ENCODE results near the gene ASPSCR1.
A peak's percentile ranks its signal among the peaks of the same experiment; 100 is the strongest.

Gene ASPSCR1

DNA sequence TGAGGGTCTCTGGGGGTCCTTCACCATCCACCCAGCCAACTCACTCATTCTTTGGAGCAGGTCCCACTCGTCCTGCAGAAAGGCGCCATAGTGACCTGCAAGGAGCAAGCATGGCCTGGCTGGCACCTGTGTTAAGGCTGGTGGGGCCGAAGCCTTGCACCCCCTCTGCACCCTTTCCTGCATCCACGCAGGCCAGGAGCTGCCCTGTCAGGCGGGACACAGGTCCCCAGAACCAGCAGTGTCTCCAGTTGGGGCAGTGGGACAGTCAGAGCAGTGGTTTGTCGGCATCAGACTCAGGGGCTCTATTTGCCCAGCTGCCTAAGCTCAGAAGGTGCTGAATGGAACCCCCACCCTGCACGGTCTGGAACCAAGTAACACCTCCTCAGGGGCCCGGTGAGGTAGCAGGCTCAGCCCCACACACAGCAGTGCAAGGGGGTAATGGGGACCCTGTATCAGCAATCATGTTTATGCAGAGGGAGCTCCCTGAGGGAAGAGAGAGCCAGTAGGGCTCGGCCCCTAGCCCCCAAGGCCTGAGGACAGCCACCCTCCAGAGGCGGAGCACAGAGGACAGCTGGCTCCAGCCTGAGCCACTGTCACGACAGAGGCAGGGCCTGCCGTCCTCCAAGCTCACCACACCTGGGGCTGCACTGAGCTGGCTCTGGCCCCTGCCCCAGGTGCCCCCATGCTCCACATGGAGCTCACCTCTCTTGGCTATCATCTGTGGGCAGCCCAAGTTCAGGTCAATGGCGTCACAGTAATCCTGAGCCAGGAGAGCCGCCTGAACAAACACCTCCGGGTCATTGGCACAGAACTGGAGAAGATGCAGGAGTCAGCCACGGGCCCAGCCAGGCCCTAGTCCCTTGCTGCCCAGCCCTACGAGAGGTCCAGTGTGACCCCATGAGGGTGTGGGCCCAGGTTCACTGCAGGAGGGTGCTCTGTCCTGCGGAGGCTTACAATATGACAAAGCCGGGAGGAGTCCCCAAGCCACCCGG lies 86.3 kb downstream of the ASPSCR1 start:
- peaks cover 7 to 57% (median 38%) of the 10 kb centered on the region in 4 experiments for H3K36me3 ChIP-seq (ENCODE audit: control insufficient read depth in 4 of 4, insufficient read depth in 4 of 4, low read length in 3 of 4)
- 96% methylated on average over 19 of the region's 20 CpGs for WGBS (ENCODE audit: insufficient coverage)
- peaks cover 0 to 24% (median 16%) of the 10 kb centered on the region in 4 experiments for H3K4me1 ChIP-seq (ENCODE audit: control extremely low read depth in 1 of 4, control insufficient read depth in 4 of 4, insufficient read depth in 4 of 4, low read length in 3 of 4)
- peak overlapping the region in 2 of 7 experiments; percentile 11 to 89 for H3K4me3 ChIP-seq (ENCODE audit: control insufficient read depth in 1 of 7, extremely low read depth in 1 of 7, insufficient read depth in 4 of 7, low read depth in 2 of 7, low read length in 6 of 7)
- ChIA-PET CTCF (interaction anchor here (0.7 kb wide), 1 partner anchor 31 kb away, joined by 3 read pairs; no protein-coding TSS in a partner anchor), POLR2A (interaction anchor here (0.5 kb wide), 1 partner anchor 359 kb away, joined by 3 read pairs; no protein-coding TSS in a partner anchor)
- no peak overlapping the region for H3K27ac ChIP-seq (ENCODE audit: insufficient read depth in 1 of 2, low read depth in 1 of 2, low read length in 2 of 2, poor library complexity in 1 of 2, severe bottlenecking in 2 of 2)
- no peaks in the 10 kb centered on the region for H3K9me3 ChIP-seq (ENCODE audit: control extremely low read depth in 1 of 5, control insufficient read depth in 4 of 5, insufficient read depth in 2 of 5, low read depth in 1 of 5, low read length in 4 of 5)
- no peaks in the 10 kb centered on the region for H3K27me3 ChIP-seq (replicated peaks in 2 of 5; ENCODE audit: control insufficient read depth in 4 of 5, insufficient read depth in 5 of 5, low read length in 4 of 5)
- no peak for DNase-seq

DNA sequence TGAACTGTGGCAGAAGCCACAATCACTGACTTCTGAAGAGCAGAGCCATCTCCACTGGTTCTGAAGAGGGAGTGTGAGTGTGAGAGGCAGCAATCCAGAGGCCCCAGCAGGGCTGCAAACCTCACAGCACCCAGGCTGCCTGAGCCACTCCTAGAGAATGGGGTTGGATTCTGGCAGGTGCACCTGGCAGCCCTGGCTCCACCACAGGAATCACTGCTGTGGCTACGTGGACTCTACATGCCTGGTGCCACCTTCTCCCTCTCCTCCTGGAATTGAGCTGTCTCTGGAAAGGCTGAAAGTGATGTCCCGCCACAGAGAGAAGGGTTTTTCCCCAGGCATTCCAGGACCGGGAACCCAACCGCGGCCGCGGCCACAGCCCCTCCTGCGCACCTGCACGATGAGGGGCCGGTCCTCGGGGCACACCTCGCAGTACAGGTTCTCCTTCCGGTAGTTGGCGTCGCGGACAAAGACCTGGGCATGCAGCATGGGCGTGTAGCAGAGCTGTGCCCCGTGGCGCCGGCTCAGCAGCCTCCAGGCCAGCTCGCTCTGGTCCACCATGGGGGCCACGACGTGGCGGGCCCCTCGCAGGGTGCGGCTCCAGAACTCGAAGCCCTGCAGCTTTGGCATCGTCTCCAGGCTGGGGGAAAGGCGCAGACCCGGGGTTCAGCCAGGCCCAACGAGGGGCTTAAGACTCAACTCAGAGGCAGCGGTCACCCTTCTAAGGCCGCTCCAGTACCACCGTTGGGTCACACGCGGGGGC lies 87.2 kb downstream of the ASPSCR1 start:
- Histone ChIP-seq H3K27ac (ENCODE audit: insufficient read depth in 1 of 2, low read depth in 1 of 2, low read length in 2 of 2, poor library complexity in 1 of 2, severe bottlenecking in 2 of 2) (peak overlapping the region in 1 of 2 experiments; percentile 85), H3K36me3 (ENCODE audit: control insufficient read depth in 4 of 4, insufficient read depth in 4 of 4, low read length in 3 of 4) (peaks cover 7 to 48% (median 34%) of the 10 kb centered on the region in 4 experiments), H3K4me3 (ENCODE audit: control insufficient read depth in 1 of 7, extremely low read depth in 1 of 7, insufficient read depth in 4 of 7, low read depth in 2 of 7, low read length in 6 of 7) (peak overlapping the region; percentile 50 to 89 (median 74)), H3K9me3 (ENCODE audit: control extremely low read depth in 1 of 5, control insufficient read depth in 4 of 5, insufficient read depth in 2 of 5, low read depth in 1 of 5, low read length in 4 of 5) (no peaks in the 10 kb centered on the region), H3K27me3 (replicated peaks in 2 of 5; ENCODE audit: control insufficient read depth in 4 of 5, insufficient read depth in 5 of 5, low read length in 4 of 5) (no peaks in the 10 kb centered on the region), H3K4me1 (ENCODE audit: control extremely low read depth in 1 of 4, control insufficient read depth in 4 of 4, insufficient read depth in 4 of 4, low read length in 3 of 4) (peaks cover 0 to 24% (median 16%) of the 10 kb centered on the region in 4 experiments)
- ChIA-PET POLR2A (interaction anchor here (0.5 to 1.0 kb wide), 2 partner anchors 34 to 359 kb away, joined by 3 to 4 read pairs; no protein-coding TSS in a partner anchor), CTCF (interaction anchor here (0.7 kb wide), 1 partner anchor 32 kb away, joined by 3 read pairs; no protein-coding TSS in a partner anchor)
- 47% methylated on average over 31 of the region's 36 CpGs for WGBS (ENCODE audit: insufficient coverage)
- DNase-seq, result no peak

DNA sequence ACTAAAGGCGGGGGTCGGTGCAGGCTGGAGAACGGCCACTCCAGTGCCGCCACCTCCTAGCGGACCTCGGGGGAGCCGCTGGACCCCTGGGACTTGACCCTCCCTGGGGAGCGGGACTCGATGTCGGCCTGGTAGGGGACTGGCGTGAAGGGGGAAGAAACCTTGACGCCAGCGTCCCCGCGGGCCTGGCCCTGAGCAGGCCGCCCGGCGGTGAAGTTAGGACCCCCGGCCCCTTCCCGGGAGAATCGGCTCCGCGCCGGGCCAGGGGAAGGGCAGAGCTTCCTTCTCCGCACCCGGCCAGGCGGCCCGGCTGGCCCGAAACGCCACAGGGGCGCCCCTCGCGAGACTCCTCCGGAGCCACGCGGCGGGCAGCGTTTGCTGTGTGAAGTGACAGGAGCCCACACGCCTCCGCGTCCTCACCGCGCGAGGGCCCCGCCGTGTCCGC lies 87.8 kb downstream of the ASPSCR1 start:
- CTCF ChIA-PET, result interaction anchor here (1.1 to 1.4 kb wide), 2 partner anchors 28 to 41 kb away, joined by 3 read pairs; partner anchors contain the start of gene DCXR
- WGBS (ENCODE audit: insufficient coverage), result 1% methylated on average over 47 of the region's 47 CpGs

DNA sequence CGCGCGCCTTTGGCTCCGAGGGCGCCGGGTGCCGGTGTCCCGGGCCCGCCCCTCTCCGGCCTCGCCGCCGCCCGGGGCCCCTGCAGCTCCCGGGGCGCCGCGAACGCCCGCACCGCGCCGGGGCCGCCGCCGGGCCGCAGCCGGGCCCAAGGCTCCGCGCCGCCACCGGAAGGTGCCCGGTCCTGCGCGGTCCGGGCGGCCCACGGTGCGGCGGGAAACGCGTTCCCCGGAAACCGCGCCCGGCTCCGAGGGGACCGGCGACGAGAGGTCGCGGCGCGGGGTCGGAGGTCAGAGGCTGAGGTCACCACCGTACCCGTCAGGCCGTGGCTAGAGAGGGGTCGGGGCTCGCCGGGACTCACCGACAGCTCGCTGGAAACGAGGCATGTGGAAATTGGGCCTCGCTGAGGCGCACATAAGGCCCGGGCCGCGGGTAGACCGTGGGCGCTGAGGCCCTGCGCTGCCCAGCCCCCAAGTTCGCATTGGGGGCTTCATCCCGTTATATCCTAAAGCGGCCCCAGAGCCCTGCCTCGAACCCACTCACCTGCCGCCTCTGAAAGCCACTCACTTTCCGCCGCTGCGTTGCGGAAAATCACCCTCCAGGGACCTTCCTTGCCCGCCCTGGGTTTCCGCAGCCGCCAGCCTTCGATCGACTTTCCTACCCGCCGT lies 88.3 kb downstream of the ASPSCR1 start, which contains the start of gene DUS1L:
TSS of gene DUS1L (minus strand) at position 167 of the 666 bp plus-strand sequence. CDS start 745 bp downstream, outside the sequence.
- 6% methylated on average over 80 of the region's 88 CpGs for WGBS (ENCODE audit: insufficient coverage)
- Histone ChIP-seq H3K27me3 (replicated peaks in 2 of 5; ENCODE audit: control insufficient read depth in 4 of 5, insufficient read depth in 5 of 5, low read length in 4 of 5) (no peaks in the 10 kb centered on the region), H3K36me3 (ENCODE audit: control insufficient read depth in 4 of 4, insufficient read depth in 4 of 4, low read length in 3 of 4) (peaks cover 6 to 36% (median 23%) of the 10 kb centered on the region in 4 experiments), H3K9me3 (ENCODE audit: control extremely low read depth in 1 of 5, control insufficient read depth in 4 of 5, insufficient read depth in 2 of 5, low read depth in 1 of 5, low read length in 4 of 5) (no peaks in the 10 kb centered on the region), H3K4me1 (ENCODE audit: control extremely low read depth in 1 of 4, control insufficient read depth in 4 of 4, insufficient read depth in 4 of 4, low read length in 3 of 4) (peaks cover 0 to 24% (median 16%) of the 10 kb centered on the region in 4 experiments), H3K27ac (ENCODE audit: insufficient read depth in 1 of 2, low read depth in 1 of 2, low read length in 2 of 2, poor library complexity in 1 of 2, severe bottlenecking in 2 of 2) (peak within 1 kb of the TSS; percentile 40 to 85), H3K4me3 (ENCODE audit: control insufficient read depth in 1 of 7, extremely low read depth in 1 of 7, insufficient read depth in 4 of 7, low read depth in 2 of 7, low read length in 6 of 7) (peak within 1 kb of the TSS; percentile 50 to 89 (median 74))
- ChIA-PET CTCF (interaction anchor here (0.6 to 1.4 kb wide), 6 partner anchors 16 to 81 kb away, joined by 3 to 4 read pairs (median 4); partner anchors contain the start of gene DCXR), POLR2A (interaction anchor here (1.0 kb wide), 1 partner anchor 35 kb away, joined by 4 read pairs; no protein-coding TSS in a partner anchor)
- peak; percentile 59 to 71 (median 64) for DNase-seq

More for the DNA sequence above, 87.8 kb downstream of the ASPSCR1 start:
- peaks cover 7 to 42% (median 29%) of the 10 kb centered on the region in 4 experiments for H3K36me3 ChIP-seq (ENCODE audit: control insufficient read depth in 4 of 4, insufficient read depth in 4 of 4, low read length in 3 of 4)
- H3K27me3 ChIP-seq (replicated peaks in 2 of 5; ENCODE audit: control insufficient read depth in 4 of 5, insufficient read depth in 5 of 5, low read length in 4 of 5), result no peaks in the 10 kb centered on the region
- peak overlapping the region; percentile 25 to 85 for H3K27ac ChIP-seq (ENCODE audit: insufficient read depth in 1 of 2, low read depth in 1 of 2, low read length in 2 of 2, poor library complexity in 1 of 2, severe bottlenecking in 2 of 2)
- H3K9me3 ChIP-seq (ENCODE audit: control extremely low read depth in 1 of 5, control insufficient read depth in 4 of 5, insufficient read depth in 2 of 5, low read depth in 1 of 5, low read length in 4 of 5), result no peaks in the 10 kb centered on the region
- peak overlapping the region; percentile 50 to 89 (median 74) for H3K4me3 ChIP-seq (ENCODE audit: control insufficient read depth in 1 of 7, extremely low read depth in 1 of 7, insufficient read depth in 4 of 7, low read depth in 2 of 7, low read length in 6 of 7)
- POLR2A ChIA-PET, result interaction anchor here (1.0 kb wide), 1 partner anchor 35 kb away, joined by 4 read pairs; no protein-coding TSS in a partner anchor
- DNase-seq, result peak; percentile 30 to 56 (median 42)
- peaks cover 0 to 24% (median 16%) of the 10 kb centered on the region in 4 experiments for H3K4me1 ChIP-seq (ENCODE audit: control extremely low read depth in 1 of 4, control insufficient read depth in 4 of 4, insufficient read depth in 4 of 4, low read length in 3 of 4)

Data from common myeloid progenitor, CD34-positive (primary cell).